Jurkat, Clone E6-1 (cell line): ENCODE data around the gene ALPK1.
"Not testable (repeated sequence)": the region's sequence is repeated elsewhere in the genome, so short reads cannot be mapped to it uniquely, and the experiment has no call there.

Source experiments
- DNase-seq: peaks from one replicate; pipeline ENCODE4 v3.0.0-alpha.2; 2011; ENCODE audit warnings: low read depth, low spot score
- H3K4me3 ChIP-seq: 2 replicates; pipeline ENCODE4 v1.5.1; 2011; ENCODE audit warnings: mild to moderate bottlenecking, low read length, control low read depth, moderate library complexity

The ALPK1 gene

GRCh38 chr4:112422644-112423043 is 125.5 kb downstream of the ALPK1 start:
- no peak for DNase-seq

GRCh38 chr4:112423591-112423990 is 126.4 kb downstream of the ALPK1 start:
- H3K4me3 ChIP-seq: no peak overlapping the region

More at GRCh38 chr4:112422644-112423043, 125.5 kb downstream of the ALPK1 start:
- H3K4me3 ChIP-seq: no peak overlapping the region

GRCh38 chr4:112425823-112426222 is 128.7 kb downstream of the ALPK1 start:
- no peak for DNase-seq

More at GRCh38 chr4:112423591-112423990, 126.4 kb downstream of the ALPK1 start:
- DNase-seq: no peak

GRCh38 chr4:112426416-112426815 is 129.2 kb downstream of the ALPK1 start:
- no peak overlapping the region for H3K4me3 ChIP-seq
- no peak for DNase-seq

More at GRCh38 chr4:112425823-112426222, 128.7 kb downstream of the ALPK1 start:
- no peak overlapping the region for H3K4me3 ChIP-seq

- H3K4me3 ChIP-seq: no peak overlapping the region
- DNase-seq: no peak
These were observed 134.0 kb downstream of the ALPK1 start for GRCh38 chr4:112431158-112431557.

- DNase-seq: no peak
- no peak overlapping the region for H3K4me3 ChIP-seq
These were observed 139.8 kb downstream of the ALPK1 start for GRCh38 chr4:112436987-112437386.

- DNase-seq, H3K4me3 ChIP-seq: not testable (repeated sequence)
These were observed 145.1 kb downstream of the ALPK1 start for GRCh38 chr4:112442226-112442625.

- DNase-seq: no peak
- no peak overlapping the region for H3K4me3 ChIP-seq
These were observed 151.3 kb downstream of the ALPK1 start for GRCh38 chr4:112448306-112449132.

GRCh38 chr4:112449708-112450107 is 152.5 kb downstream of the ALPK1 start:
- no peak for DNase-seq
- H3K4me3 ChIP-seq: no peak overlapping the region

GRCh38 chr4:112451104-112451503 is 153.9 kb downstream of the ALPK1 start:
- H3K4me3 ChIP-seq: no peak overlapping the region
- DNase-seq: no peak

- DNase-seq: no peak
- H3K4me3 ChIP-seq: no peak overlapping the region
These were observed 154.7 kb downstream of the ALPK1 start for GRCh38 chr4:112451831-112452230.

GRCh38 chr4:112453321-112453720 is 156.2 kb downstream of the ALPK1 start:
- no peak for DNase-seq
- H3K4me3 ChIP-seq: no peak overlapping the region

- DNase-seq: no peak
- H3K4me3 ChIP-seq: no peak overlapping the region
These were observed 175.1 kb downstream of the ALPK1 start for GRCh38 chr4:112472318-112472717.

GRCh38 chr4:112473985-112474384 is 176.8 kb downstream of the ALPK1 start:
- no peak for DNase-seq
- H3K4me3 ChIP-seq: no peak overlapping the region

- no peak for DNase-seq
- no peak overlapping the region for H3K4me3 ChIP-seq
These were observed 188.8 kb downstream of the ALPK1 start for GRCh38 chr4:112485930-112486329.

- not testable (repeated sequence) for DNase-seq
These were observed 193.6 kb downstream of the ALPK1 start for GRCh38 chr4:112490808-112491207.

More at GRCh38 chr4:112490808-112491207, 193.6 kb downstream of the ALPK1 start:
- H3K4me3 ChIP-seq: not testable (repeated sequence)
